GM23338 (cell line): ENCODE results near the gene TSPAN3. TPM values are rescaled to one million over a fixed set of nuclear protein-coding genes. Genes with fewer than 3 reads are reported as not detected.

Experiments
- ATAC-seq: fragments of 200-7000 bp; cut with Tn5 transposase; 3 replicates; pipeline ENCODE4 v1.9.1; 2020
- DNase-seq: peaks from one replicate; pipeline ENCODE4 v3.0.0-alpha.2; 2015; ENCODE audit warnings: low spot score
- H2AFZ ChIP-seq: fragments of 200-600 bp; sonication (generic); 2 replicates; pipeline ENCODE4 v1.8.0; 2016; ENCODE audit warnings: antibody characterized with exemption, mild to moderate bottlenecking, moderate library complexity
- H3F3A ChIP-seq: fragments of 200-600 bp; sonication (generic); replicated peaks from 2 replicates; pipeline ENCODE4 v1.8.0; 2017; ENCODE audit warnings: antibody characterized with exemption, mixed run types, low read depth
- H3K27ac ChIP-seq: fragments of 200-600 bp; sonication (generic); 2 replicates; pipeline ENCODE4 v1.6.1; 2016; ENCODE audit warnings: low read depth
- H3K27me3 ChIP-seq: fragments of 200-600 bp; sonication (generic); 2 replicates; pipeline ENCODE4 v1.8.0; 2016; ENCODE audit warnings: mild to moderate bottlenecking, mixed run types, moderate library complexity; ENCODE audit not compliant: insufficient read depth
- H3K36me3 ChIP-seq: fragments of 200-600 bp; sonication (generic); 2 replicates; pipeline ENCODE4 v1.8.0; 2016; ENCODE audit warnings: mild to moderate bottlenecking; ENCODE audit not compliant: insufficient read depth
- H3K4me1 ChIP-seq: fragments of 200-600 bp; sonication (generic); 2 replicates; pipeline ENCODE4 v1.8.0; 2016; ENCODE audit warnings: mild to moderate bottlenecking, moderate library complexity; ENCODE audit not compliant: insufficient read depth
- H3K4me2 ChIP-seq: fragments of 200-600 bp; sonication (generic); 2 replicates; pipeline ENCODE4 v1.7.1; 2017; ENCODE audit warnings: mixed run types
- H3K4me3 ChIP-seq: fragments of 200-600 bp; sonication (generic); 2 replicates; pipeline ENCODE4 v1.6.1; 2016; ENCODE audit warnings: mixed run types
- H3K79me2 ChIP-seq: fragments of 200-600 bp; sonication (generic); replicated peaks from 2 replicates; pipeline ENCODE4 v1.8.0; 2017; ENCODE audit warnings: mild to moderate bottlenecking; ENCODE audit not compliant: insufficient read depth
- H3K9me2 ChIP-seq: fragments of 200-600 bp; sonication (generic); 2 replicates; pipeline ENCODE4 v1.8.0; 2017; ENCODE audit not compliant: insufficient read depth
- H4K20me1 ChIP-seq: fragments of 200-600 bp; sonication (generic); replicated peaks from 2 replicates; pipeline ENCODE4 v1.8.0; 2017; ENCODE audit warnings: mild to moderate bottlenecking; ENCODE audit not compliant: insufficient read depth
- H3K27ac Mint-ChIP-seq: 2 replicates; pipeline ENCODE4 v1.8.0; 2020; ENCODE audit warnings: inconsistent platforms, mild to moderate bottlenecking, moderate library complexity, mixed read lengths
- H3K27me3 Mint-ChIP-seq: 3 replicates; pipeline ENCODE4 v1.8.0; 2022; ENCODE audit warnings: low read depth, mild to moderate bottlenecking, moderate library complexity, mixed read lengths, inconsistent platforms; ENCODE audit not compliant: insufficient read depth, poor library complexity
- H3K36me3 Mint-ChIP-seq: 3 replicates; pipeline ENCODE4 v1.8.0; 2021; ENCODE audit warnings: low read depth, mild to moderate bottlenecking, inconsistent platforms, moderate library complexity, mixed read lengths
- H3K4me1 Mint-ChIP-seq: 3 replicates; pipeline ENCODE4 v1.8.0; 2020; ENCODE audit warnings: mild to moderate bottlenecking, inconsistent platforms, mixed read lengths
- H3K4me3 Mint-ChIP-seq: 3 replicates; pipeline ENCODE4 v1.8.0; 2021; ENCODE audit warnings: moderate library complexity, mild to moderate bottlenecking, inconsistent platforms, mixed read lengths
- H3K9me3 Mint-ChIP-seq: 3 replicates; pipeline ENCODE4 v1.8.0; 2020; ENCODE audit warnings: moderate library complexity, mild to moderate bottlenecking, inconsistent platforms, mixed read lengths
- CREB1 ChIP-seq: fragments of 250-450 bp; sonication (Bioruptor Pico); IDR thresholded peaks from 2 replicates; pipeline ENCODE4 v1.5.0; 2020; ENCODE audit warnings: low read depth, mild to moderate bottlenecking, moderate library complexity
- EZH2 ChIP-seq: fragments of 200-600 bp; sonication (generic); IDR thresholded peaks from one replicate; pipeline ENCODE4 v1.8.0; 2017; ENCODE audit warnings: antibody characterized with exemption, mild to moderate bottlenecking, low read depth; ENCODE audit not compliant: unreplicated experiment
- EZH2phosphoT487 ChIP-seq: fragments of 200-600 bp; sonication (generic); IDR thresholded peaks from one replicate; pipeline ENCODE4 v1.8.1; 2018; ENCODE audit warnings: antibody characterized with exemption; ENCODE audit not compliant: unreplicated experiment
- JUNB ChIP-seq: IDR thresholded peaks from one replicate; pipeline ENCODE4 v1.6.1; 2016; ENCODE audit warnings: antibody characterized with exemption; ENCODE audit not compliant: unreplicated experiment
- NANOG ChIP-seq: IDR thresholded peaks from 2 replicates; pipeline ENCODE4 v1.6.1; 2016; ENCODE audit warnings: antibody characterized with exemption, borderline replicate concordance
- POLR2AphosphoS5 ChIP-seq: IDR thresholded peaks from 2 replicates; pipeline ENCODE4 v1.6.1; 2016; ENCODE audit warnings: antibody characterized with exemption, low read depth
- ZNF114 ChIP-seq: fragments of 250-450 bp; sonication (Bioruptor Pico); IDR thresholded peaks from 2 replicates; pipeline ENCODE4 v1.5.0; 2020; ENCODE audit warnings: mild to moderate bottlenecking, moderate library complexity
- ZNF331 ChIP-seq: fragments of 250-450 bp; sonication (Bioruptor Pico); IDR thresholded peaks from 2 replicates; pipeline ENCODE4 v1.5.0; 2020; ENCODE audit warnings: low read depth, mild to moderate bottlenecking, moderate library complexity
- polyA plus RNA-seq: library from polyadenylated mRNA; unstranded; fragments of >200 nt; fragmentation: Nextera tagmentation; extraction: Ambion mirVana; gene quantifications from 2 replicates; pipeline ENCODE4 v1.2.1, GENCODE V29; 2016
- total RNA-seq: library from RNA; depleted of rRNA; stranded (reverse); fragments of >200 nt; shearing (Covaris generic); gene quantifications from 2 replicates; pipeline ENCODE4 v1.2.3, GENCODE V29; 2014
- TF ChIP-seq, protein P1 (sequence below), 2 experiments: fragments of 200-600 bp in 1 of 2; sonication (generic) in 1 of 2; conservative IDR thresholded peaks; 2 replicates each; pipeline versions ENCODE4 v1.5.1 to v1.6.1; 2016 to 2017; ENCODE audit warnings: antibody characterized with exemption in 2 of 2, low read depth in 2 of 2, mild to moderate bottlenecking in 2 of 2, moderate library complexity in 1 of 2
- TF ChIP-seq, protein P2 (sequence below): IDR thresholded peaks from one replicate; pipeline ENCODE4 v1.6.1; 2018; ENCODE audit warnings: antibody characterized with exemption; ENCODE audit not compliant: unreplicated experiment
- TF ChIP-seq, protein P3 (sequence below): IDR thresholded peaks from 2 replicates; pipeline ENCODE4 v1.6.1; 2016; ENCODE audit warnings: antibody characterized with exemption

TSPAN3 gene
- total and polyA plus RNA-seq, 2 experiments from 2014 or later: 72.5 to 159 TPM

DNA sequence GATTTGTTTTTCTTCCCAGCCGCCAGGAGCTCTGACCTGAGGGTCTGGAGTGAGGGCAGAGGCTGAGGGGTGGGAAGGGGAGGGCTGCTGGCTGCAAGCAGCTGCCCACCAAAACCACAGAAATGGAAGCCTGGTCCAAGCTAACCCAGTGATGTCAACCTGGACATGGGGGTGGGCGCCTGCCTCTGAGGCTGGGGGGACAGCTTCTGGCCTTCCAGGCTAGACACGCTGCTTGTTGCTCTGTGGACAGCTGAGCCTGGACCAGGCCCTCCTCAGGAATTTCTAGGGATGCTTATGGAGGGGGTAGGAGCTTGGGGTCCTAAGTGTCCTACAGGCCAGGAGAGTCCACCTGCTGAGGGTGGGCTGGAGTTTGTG, 54.6 kb downstream of the TSPAN3 start (continued):
- TF ChIP-seq POLR2AphosphoS5 (no peak), NANOG (no peak), CREB1 (CRISPR knock-in tag) (no peak), ZNF114 (CRISPR knock-in tag) (no peak), JUNB (no peak), EZH2phosphoT487 (no peak), EZH2 (no peak), ZNF331 (CRISPR knock-in tag) (no peak)
- TF ChIP-seq, protein P1, sequence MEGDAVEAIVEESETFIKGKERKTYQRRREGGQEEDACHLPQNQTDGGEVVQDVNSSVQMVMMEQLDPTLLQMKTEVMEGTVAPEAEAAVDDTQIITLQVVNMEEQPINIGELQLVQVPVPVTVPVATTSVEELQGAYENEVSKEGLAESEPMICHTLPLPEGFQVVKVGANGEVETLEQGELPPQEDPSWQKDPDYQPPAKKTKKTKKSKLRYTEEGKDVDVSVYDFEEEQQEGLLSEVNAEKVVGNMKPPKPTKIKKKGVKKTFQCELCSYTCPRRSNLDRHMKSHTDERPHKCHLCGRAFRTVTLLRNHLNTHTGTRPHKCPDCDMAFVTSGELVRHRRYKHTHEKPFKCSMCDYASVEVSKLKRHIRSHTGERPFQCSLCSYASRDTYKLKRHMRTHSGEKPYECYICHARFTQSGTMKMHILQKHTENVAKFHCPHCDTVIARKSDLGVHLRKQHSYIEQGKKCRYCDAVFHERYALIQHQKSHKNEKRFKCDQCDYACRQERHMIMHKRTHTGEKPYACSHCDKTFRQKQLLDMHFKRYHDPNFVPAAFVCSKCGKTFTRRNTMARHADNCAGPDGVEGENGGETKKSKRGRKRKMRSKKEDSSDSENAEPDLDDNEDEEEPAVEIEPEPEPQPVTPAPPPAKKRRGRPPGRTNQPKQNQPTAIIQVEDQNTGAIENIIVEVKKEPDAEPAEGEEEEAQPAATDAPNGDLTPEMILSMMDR (conservative IDR thresholded peaks at IDR 0.05; ENCODE audit: low read depth in 2 of 2): no peak
- TF ChIP-seq, protein P2, sequence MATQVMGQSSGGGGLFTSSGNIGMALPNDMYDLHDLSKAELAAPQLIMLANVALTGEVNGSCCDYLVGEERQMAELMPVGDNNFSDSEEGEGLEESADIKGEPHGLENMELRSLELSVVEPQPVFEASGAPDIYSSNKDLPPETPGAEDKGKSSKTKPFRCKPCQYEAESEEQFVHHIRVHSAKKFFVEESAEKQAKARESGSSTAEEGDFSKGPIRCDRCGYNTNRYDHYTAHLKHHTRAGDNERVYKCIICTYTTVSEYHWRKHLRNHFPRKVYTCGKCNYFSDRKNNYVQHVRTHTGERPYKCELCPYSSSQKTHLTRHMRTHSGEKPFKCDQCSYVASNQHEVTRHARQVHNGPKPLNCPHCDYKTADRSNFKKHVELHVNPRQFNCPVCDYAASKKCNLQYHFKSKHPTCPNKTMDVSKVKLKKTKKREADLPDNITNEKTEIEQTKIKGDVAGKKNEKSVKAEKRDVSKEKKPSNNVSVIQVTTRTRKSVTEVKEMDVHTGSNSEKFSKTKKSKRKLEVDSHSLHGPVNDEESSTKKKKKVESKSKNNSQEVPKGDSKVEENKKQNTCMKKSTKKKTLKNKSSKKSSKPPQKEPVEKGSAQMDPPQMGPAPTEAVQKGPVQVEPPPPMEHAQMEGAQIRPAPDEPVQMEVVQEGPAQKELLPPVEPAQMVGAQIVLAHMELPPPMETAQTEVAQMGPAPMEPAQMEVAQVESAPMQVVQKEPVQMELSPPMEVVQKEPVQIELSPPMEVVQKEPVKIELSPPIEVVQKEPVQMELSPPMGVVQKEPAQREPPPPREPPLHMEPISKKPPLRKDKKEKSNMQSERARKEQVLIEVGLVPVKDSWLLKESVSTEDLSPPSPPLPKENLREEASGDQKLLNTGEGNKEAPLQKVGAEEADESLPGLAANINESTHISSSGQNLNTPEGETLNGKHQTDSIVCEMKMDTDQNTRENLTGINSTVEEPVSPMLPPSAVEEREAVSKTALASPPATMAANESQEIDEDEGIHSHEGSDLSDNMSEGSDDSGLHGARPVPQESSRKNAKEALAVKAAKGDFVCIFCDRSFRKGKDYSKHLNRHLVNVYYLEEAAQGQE: no peak
- TF ChIP-seq, protein P3, sequence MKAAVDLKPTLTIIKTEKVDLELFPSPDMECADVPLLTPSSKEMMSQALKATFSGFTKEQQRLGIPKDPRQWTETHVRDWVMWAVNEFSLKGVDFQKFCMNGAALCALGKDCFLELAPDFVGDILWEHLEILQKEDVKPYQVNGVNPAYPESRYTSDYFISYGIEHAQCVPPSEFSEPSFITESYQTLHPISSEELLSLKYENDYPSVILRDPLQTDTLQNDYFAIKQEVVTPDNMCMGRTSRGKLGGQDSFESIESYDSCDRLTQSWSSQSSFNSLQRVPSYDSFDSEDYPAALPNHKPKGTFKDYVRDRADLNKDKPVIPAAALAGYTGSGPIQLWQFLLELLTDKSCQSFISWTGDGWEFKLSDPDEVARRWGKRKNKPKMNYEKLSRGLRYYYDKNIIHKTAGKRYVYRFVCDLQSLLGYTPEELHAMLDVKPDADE: no peak

DNA sequence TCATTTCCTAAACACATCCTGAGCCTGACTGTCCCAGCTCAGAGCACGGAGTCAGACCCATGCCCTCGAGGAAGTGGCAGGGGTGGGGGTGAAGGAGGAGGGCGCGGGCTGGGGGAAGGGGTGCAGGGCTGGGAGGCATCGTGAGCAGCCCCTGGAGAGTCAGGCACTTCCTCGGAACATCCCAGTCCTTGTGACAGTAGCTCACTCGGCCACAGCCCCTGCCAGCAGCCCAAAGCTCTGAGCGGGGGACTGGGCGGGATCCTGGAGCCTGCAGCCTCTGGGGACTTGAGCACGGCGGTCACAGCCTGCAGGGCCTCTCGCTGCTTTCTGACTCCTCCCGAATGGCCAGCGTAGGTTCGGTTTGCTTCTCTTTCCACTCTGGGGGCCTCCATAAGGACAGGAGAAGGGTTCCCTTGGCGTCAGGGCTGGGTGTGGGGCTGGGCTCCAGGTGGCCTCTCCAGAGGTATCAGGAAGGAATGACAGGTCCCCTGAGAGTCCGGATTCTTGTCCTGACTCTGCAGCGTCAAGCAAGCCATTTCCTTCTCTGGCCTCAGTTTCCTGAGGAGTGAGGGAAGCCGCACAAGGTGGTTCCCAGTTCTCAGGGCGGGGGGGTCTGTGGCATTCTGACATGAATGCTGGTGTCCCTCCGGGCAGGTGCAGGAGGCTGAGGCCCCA, 55.1 kb downstream of the TSPAN3 start:
- Histone ChIP-seq H4K20me1 (no peaks in the 10 kb centered on the region), H3K27ac (no peak overlapping the region), H2AFZ (peak overlapping the region; percentile 32; the same call in 1 of the 2 replicates), H3K4me2 (no peak overlapping the region), H3K27me3 (no peaks in the 10 kb centered on the region), H3K4me3 (no peak overlapping the region), H3F3A (no peaks in the 10 kb centered on the region), H3K9me2 (no peaks in the 10 kb centered on the region), H3K4me1 (no peaks in the 10 kb centered on the region), H3K36me3 (no peaks in the 10 kb centered on the region), H3K79me2 (no peaks in the 10 kb centered on the region)
- TF ChIP-seq NANOG (no peak), POLR2AphosphoS5 (no peak), ZNF114 (CRISPR knock-in tag) (no peak), EZH2 (no peak)
- TF ChIP-seq, protein P1 (conservative IDR thresholded peaks at IDR 0.05; ENCODE audit: low read depth in 2 of 2): no peak
- Mint-ChIP-seq H3K9me3 (no peaks in the 10 kb centered on the region), H3K27me3 (peaks cover 7% of the 10 kb centered on the region), H3K36me3 (no peaks in the 10 kb centered on the region), H3K4me1 (no peaks in the 10 kb centered on the region; the same call in 2 of the 3 replicates), H3K27ac (no peak overlapping the region), H3K4me3 (no peak overlapping the region)
- DNase-seq (no peak), ATAC-seq (peak; percentile 71)
